Airway epithelial cell (primary cell): ENCODE results near the gene PHTF2. TPM values are rescaled to one million over a fixed set of nuclear protein-coding genes. Genes with fewer than 3 reads are reported as not detected.

Experiments
- total RNA-seq: library from RNA; depleted of rRNA; stranded (reverse); fragments of >200 nt; gene quantifications from 2 replicates; pipeline ENCODE4 v1.2.3, GENCODE V29; 2015

Gene PHTF2
- total RNA-seq, result 11.4 and 17.7 TPM in 2 replicates

GRCh38 chr7:77798394-77799077 lies at the start of gene PHTF2, which contains the start of gene TMEM60:
TSS of gene PHTF2 (plus strand) at chr7:77798773.
TSS of gene TMEM60 (minus strand) at chr7:77798434. CDS start at chr7:77794373, 4,061 bp downstream.

Other genes starting within 250 kb of the PHTF2 start
- gene RSBN1L, start 102.3 kb upstream of the PHTF2 start, total RNA-seq, result 13.5 and 16.6 TPM in 2 replicates
- gene TMEM60, start 339 bp upstream of the PHTF2 start, total RNA-seq, result 8.5 and 12.8 TPM in 2 replicates